ENCODE results near the gene SEMA3D.

GRCh38 chr7:85079434-85079833 lies 107.4 kb downstream of the SEMA3D start:
- TF ChIP-seq CTCF (IDR thresholded peaks at IDR 0.05; ENCODE audit: extremely low read depth in 1 of 2, insufficient read depth in 1 of 2, low read depth in 1 of 2, low read length in 2 of 2) = no peak
- TF ChIP-seq POLR2A (IDR thresholded peaks at IDR 0.05; ENCODE audit: low read depth, low read length) = no peak

Data from endothelial cell of umbilical vein (primary cell).